Esophagus squamous epithelium (tissue), 4 donors: ENCODE data around the gene TCF12.

Experiments used
- CTCF ChIP-seq, 6 experiments: fragments of 450-650 bp in 4 of 6; fragments of 200-600 bp in 2 of 6; sonication (generic) in 2 of 6; IDR thresholded peaks; one replicate each; pipeline ENCODE4 v1.5.1; 2016 to 2019; ENCODE audit warnings: antibody characterized with exemption in 6 of 6, mild to moderate bottlenecking in 4 of 6, moderate library complexity in 4 of 6
- POLR2A ChIP-seq, 4 donors: fragments of 450-650 bp; IDR thresholded peaks; one replicate each; pipeline ENCODE4 v1.6.1; 2017; ENCODE audit warnings: antibody characterized with exemption in 4 of 4, mild to moderate bottlenecking in 4 of 4, moderate library complexity in 3 of 4

- TF ChIP-seq CTCF (IDR thresholded peaks at IDR 0.05), result no peak
- TF ChIP-seq POLR2A (IDR thresholded peaks at IDR 0.05), result no peak
These were observed 229.8 kb downstream of the TCF12 start for GRCh38 chr15:57148262-57148661.
